HG03460 (cell line): ENCODE results near the gene SLC46A2.

Source experiments
- ATAC-seq: cut with Tn5 transposase; IDR thresholded peaks from one replicate; pipeline ENCODE4 v1.9.1; 2021; ENCODE audit not compliant: unreplicated experiment

SLC46A2 gene

GRCh38 chr9:112861155-112861554 is 29.5 kb downstream of the SLC46A2 start:
- ATAC-seq: no peak

GRCh38 chr9:112860451-112860850 is 30.2 kb downstream of the SLC46A2 start:
- ATAC-seq: no peak

GRCh38 chr9:112858625-112859147 is 32.0 kb downstream of the SLC46A2 start:
- ATAC-seq: peak; percentile 72

- no peak for ATAC-seq
These were observed 32.7 kb downstream of the SLC46A2 start for GRCh38 chr9:112858005-112858404.

- ATAC-seq: no peak
These were observed 33.8 kb downstream of the SLC46A2 start for GRCh38 chr9:112856843-112857242.

- ATAC-seq: no peak
These were observed 34.5 kb downstream of the SLC46A2 start for GRCh38 chr9:112856200-112856599.

GRCh38 chr9:112854657-112855056 is 36.0 kb downstream of the SLC46A2 start:
- no peak for ATAC-seq

GRCh38 chr9:112853882-112854585 is 36.6 kb downstream of the SLC46A2 start:
- ATAC-seq: no peak

- no peak for ATAC-seq
These were observed 37.8 kb downstream of the SLC46A2 start for GRCh38 chr9:112852741-112853504.

GRCh38 chr9:112850840-112851239 is 39.8 kb downstream of the SLC46A2 start:
- ATAC-seq: no peak

- no peak for ATAC-seq
These were observed 41.2 kb downstream of the SLC46A2 start for GRCh38 chr9:112849363-112849922.

- no peak for ATAC-seq
These were observed 42.1 kb downstream of the SLC46A2 start for GRCh38 chr9:112848316-112849151.

- ATAC-seq: no peak
These were observed 43.9 kb downstream of the SLC46A2 start for GRCh38 chr9:112846528-112847488.

- peak; percentile 94 for ATAC-seq
These were observed 45.7 kb downstream of the SLC46A2 start for GRCh38 chr9:112844771-112845542.

GRCh38 chr9:112842555-112842954 is 48.1 kb downstream of the SLC46A2 start:
- no peak for ATAC-seq

GRCh38 chr9:112841261-112841660 is 49.4 kb downstream of the SLC46A2 start:
- no peak for ATAC-seq

GRCh38 chr9:112839331-112839730 is 51.3 kb downstream of the SLC46A2 start:
- no peak for ATAC-seq

- no peak for ATAC-seq
These were observed 52.3 kb downstream of the SLC46A2 start for GRCh38 chr9:112838342-112838741.

GRCh38 chr9:112836394-112836793 is 54.3 kb downstream of the SLC46A2 start:
- no peak for ATAC-seq
